EL (cell line): ENCODE data around the gene MYO1D.
A peak's percentile ranks its signal among the peaks of the same experiment; 100 is the strongest.
"Not testable (repeated sequence)": the region's sequence is repeated elsewhere in the genome, so short reads cannot be mapped to it uniquely, and the experiment has no call there.

Source experiments
- DNase-seq: peaks from one replicate; pipeline ENCODE4 v3.0.0-alpha.2; 2016

MYO1D gene

DNA sequence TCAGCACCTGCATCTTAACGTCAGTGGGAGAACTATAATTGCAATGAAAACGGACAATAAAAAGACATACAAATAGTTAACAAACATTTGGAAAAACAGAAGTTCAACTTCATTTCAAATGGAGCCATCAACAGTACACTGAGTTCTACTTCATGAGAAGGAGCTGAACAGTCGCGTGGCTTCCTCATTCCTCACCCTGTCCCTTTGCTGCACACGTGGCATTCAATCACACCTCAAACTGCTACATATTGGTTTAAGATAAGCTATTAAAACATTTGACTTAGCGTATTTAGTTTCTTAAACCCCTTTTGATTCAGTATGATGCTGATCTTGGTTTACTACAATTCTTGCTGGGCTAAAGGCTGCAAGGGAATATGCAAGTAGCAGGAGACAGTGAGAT is 313.3 kb downstream of the MYO1D start:
- no peak for DNase-seq

- no peak for DNase-seq
These were observed 317.8 kb downstream of the MYO1D start for GRCh38 chr17:32558997-32559650.

- no peak for DNase-seq
These were observed 318.5 kb downstream of the MYO1D start for GRCh38 chr17:32558326-32558955.

- no peak for DNase-seq
These were observed 321.2 kb downstream of the MYO1D start for GRCh38 chr17:32555611-32556310.

- no peak for DNase-seq
These were observed 323.8 kb downstream of the MYO1D start for GRCh38 chr17:32553168-32553567.

DNA sequence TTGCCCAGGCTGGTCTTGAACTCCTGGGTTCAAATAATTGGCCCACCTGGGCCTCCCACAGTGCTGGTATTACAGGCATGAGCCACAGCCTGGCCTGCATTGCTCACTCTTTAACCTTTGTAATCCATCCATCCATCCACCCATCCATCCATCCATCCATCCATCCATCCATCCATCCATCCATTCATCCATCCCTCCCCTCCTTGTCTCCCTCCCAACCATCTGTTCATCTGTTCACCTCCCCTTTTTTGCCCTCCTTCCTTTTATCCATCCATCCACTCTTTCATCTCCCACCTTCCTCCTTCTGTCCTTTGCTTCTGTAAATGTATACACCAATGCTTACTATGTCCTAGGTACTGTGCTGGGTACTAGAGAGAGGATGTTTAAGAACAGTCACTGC is 324.6 kb downstream of the MYO1D start:
- no peak for DNase-seq

- DNase-seq = peak; percentile 49
These were observed 325.6 kb downstream of the MYO1D start for GRCh38 chr17:32551186-32551955.

- no peak for DNase-seq
These were observed 327.4 kb downstream of the MYO1D start for GRCh38 chr17:32549559-32549958.

DNA sequence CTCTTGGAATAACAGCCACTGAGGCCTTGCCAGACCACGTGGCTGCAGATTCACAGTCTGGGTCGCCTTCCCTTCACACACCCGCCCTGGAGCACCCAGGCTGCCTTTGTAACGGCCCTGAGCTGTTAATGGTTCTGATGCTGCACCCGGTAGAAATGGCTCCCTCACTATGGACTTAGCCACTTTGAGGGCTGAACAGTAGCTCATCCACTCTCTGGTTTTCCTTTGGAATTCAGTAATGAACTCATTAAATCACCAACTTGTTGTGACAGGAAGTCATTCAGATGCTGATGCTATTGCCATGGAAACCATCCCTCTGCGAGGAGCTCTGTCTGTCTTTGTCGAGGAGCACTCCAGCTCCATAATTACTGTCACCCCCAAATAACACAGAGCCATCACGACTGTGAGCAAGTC is 330.9 kb downstream of the MYO1D start:
- peak; percentile 8 for DNase-seq

DNA sequence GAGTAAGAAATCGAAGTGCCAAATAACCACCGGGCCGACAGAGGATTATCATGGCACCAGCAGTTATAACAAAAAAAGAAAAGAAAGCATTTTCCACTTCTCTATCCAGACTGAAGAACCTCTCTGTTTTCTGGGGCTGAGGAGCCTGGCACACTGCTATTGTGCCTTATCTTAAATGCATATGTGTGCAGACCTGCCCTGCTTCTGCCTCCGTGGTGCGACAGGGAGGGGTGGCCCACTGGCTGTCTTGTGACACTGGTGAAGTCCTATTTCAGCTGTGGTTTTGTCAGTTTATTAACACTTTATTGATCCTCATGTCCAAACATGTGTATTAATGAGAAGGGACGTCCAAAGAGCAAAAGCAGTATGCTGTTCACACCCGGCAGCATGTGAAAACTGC is 334.7 kb downstream of the MYO1D start:
- DNase-seq = no peak

DNA sequence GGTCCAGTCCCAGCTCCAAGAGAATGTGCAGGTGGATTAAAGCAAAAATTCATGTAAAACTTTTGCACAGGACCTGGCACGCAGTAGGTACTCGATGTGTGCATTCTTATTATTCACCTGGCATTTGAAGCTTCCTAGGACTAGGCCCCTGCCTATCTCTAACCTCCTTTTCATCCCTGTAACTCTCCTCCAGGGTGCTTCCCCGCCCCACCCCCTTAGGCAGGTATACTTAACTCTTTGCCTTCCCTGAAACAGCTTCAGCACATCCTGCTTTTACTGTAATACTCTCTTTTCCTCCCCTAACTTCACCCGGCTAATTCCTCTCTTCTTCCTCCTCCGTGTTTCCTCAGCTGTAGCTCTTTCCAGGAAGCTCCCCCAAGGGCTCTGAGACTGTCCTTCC is 335.3 kb downstream of the MYO1D start:
- DNase-seq = no peak

GRCh38 chr17:32536736-32537643 is 339.9 kb downstream of the MYO1D start:
- peak; percentile 85 for DNase-seq

- no peak for DNase-seq
These were observed 343.6 kb downstream of the MYO1D start for GRCh38 chr17:32533296-32533695.

DNA sequence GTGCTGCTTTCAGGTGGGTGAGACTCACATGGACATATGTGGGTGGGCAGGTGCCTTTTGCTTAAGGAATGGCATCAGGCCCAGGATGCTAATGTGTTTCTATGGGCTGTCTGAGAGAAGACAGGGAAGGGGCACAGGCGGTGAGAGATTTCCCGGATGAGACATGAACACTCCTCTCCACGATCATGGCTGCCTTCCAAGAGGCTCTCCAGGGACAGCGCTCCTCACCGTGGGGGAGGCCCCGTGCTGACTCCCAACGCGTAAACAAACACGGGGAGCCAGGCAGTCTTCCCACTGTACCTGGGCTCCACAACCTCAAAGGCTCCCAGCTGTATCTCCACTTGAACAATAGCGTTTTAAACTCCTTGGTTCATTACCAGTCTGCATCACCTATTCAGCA is 347.3 kb downstream of the MYO1D start:
- DNase-seq = no peak

DNA sequence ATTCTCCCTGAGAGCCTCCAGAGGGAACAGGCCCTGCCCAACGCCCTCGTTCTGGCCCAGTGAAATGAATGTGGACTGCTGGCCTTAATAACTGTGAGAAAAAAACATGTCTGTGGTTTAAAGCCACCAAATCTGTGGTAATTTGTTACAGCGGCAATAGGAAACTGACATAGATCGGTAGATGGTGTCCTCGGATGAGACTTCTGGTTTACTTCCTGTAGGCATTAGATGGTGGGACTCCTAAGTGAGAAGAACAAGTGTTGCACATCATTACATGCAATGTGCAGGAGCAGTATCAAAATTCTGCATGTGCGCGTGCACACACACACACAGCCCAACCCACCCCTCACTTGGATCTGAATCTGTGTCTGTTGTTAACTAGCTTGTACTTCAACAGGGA is 348.1 kb downstream of the MYO1D start:
- DNase-seq = no peak

DNA sequence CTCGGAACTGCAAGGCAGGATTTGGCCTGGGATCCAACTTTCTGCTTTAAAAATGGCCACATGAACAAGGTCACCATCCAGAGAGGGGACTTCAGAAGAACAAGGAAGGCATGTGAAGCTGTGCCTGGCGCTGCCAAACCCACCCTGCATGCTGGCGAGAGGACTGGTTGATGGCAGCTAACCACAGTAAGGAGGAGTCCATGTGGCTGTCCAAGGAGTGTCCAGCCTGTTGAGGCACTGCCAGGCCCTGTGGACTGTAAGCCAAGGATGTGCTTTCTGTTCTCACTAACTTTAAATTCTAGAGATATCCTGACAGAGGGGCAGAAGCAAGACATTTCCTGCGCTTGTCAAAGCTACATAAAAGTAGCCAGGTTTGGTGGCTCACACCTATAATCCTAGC is 349.8 kb downstream of the MYO1D start:
- DNase-seq = no peak

DNA sequence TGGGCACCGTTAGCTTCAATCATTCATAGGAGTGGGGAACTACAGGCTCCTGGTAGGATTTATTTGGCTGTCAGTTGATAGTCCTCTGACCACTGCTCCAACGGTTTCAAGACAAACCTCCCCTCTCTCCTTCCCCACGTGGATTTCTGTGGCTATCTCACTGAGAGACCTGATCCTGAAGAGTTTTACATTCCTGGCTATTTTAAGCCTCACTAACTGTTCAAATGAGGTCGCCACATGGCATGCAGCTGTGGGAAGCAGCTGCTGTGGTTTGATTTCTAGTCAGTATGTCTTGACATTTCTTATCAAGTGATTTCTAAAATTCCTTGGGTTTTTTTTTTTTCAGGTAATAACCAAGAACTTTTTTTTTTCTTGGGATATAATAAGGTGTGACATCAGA is 351.8 kb downstream of the MYO1D start:
- peak; percentile 57 for DNase-seq

DNA sequence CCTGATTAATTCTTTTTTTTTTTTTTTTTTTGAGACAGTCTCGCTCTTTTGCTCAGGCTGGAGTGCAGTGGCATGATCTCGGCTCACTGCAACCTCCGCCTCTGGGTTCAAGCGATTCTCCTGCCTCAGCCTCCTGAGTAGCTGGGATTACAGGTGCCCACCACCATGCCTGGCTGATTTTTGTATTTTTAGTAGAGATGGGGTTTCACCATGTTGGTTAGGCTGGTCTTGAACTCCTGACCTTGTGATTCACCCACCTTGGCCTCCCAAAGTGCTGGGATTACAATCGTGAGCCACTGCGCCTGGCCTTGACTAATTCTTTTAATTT is 352.4 kb downstream of the MYO1D start:
- DNase-seq = not testable (repeated sequence)

GRCh38 chr17:32523827-32524552 is 352.9 kb downstream of the MYO1D start:
- no peak for DNase-seq

DNA sequence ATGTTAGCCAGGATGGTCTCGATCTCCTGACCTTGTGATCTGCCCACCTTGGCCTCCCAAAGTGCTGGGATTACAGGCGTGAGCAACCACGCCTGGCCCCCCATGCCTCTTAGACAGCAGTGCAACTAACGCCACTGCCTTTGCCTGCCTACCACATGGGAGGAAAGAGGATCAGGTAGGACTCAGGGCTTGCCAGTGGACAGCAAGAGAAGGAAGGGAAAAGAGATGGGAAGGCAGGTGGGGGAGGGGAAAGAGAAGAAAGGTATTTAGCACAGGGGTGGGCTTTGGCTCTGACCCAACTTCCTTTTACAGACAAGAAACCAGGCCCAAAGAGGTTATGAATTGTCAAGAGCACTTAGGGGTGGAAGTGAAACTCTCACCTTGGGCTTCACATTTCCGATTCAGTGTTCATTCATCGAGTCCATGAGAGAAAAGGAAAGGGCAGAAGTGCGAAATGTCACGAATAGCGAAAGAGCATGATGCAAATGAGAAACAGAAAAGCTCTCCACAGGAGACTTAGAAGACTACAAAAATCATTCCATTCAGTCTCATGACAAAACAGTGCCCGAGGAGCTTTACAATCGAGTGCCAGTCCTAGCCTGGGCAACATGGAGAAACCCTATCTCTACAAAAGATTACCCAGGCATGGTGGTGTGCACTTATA is 353.8 kb downstream of the MYO1D start:
- DNase-seq = no peak

- DNase-seq = no peak
These were observed 356.1 kb downstream of the MYO1D start for GRCh38 chr17:32520737-32521404.
